Stomach smooth muscle (tissue), 2 donors: ENCODE measurements around the gene DDN.

ENCODE experiments used
- H3K27ac ChIP-seq: one replicate; pipeline ENCODE4 v1.7.0; 2013; ENCODE audit warnings: mild to moderate bottlenecking, low read length, inconsistent platforms
- H3K27me3 ChIP-seq, 2 donors: one replicate each; pipeline ENCODE4 v1.7.0; 2013; ENCODE audit warnings: low read length in 2 of 2; ENCODE audit not compliant: insufficient read depth in 2 of 2, control insufficient read depth in 1 of 2
- H3K36me3 ChIP-seq, 2 donors: one replicate each; pipeline ENCODE4 v1.7.0; 2013; ENCODE audit warnings: low read length in 2 of 2; ENCODE audit not compliant: control insufficient read depth in 2 of 2, insufficient read depth in 2 of 2
- H3K4me1 ChIP-seq: one replicate; pipeline ENCODE4 v1.7.0; 2013; ENCODE audit warnings: low read length; ENCODE audit not compliant: control insufficient read depth, insufficient read depth
- H3K4me3 ChIP-seq, 2 donors: one replicate each; pipeline ENCODE4 v1.7.0; 2013; ENCODE audit warnings: low read length in 2 of 2
- H3K9ac ChIP-seq, 2 donors: one replicate each; pipeline ENCODE4 v1.7.0; 2013; ENCODE audit warnings: low read length in 2 of 2, mild to moderate bottlenecking in 1 of 2
- H3K9me3 ChIP-seq, 2 donors: one replicate each; pipeline ENCODE4 v1.7.0; 2013; ENCODE audit warnings: low read length in 2 of 2; ENCODE audit not compliant: control insufficient read depth in 2 of 2
- donor health status: healthy.
- donor health status: Pancreatic carcinoma.

The DDN gene

GRCh38 chr12:49022558-49023178 lies 23.5 kb upstream of the DDN start:
- H3K27me3 ChIP-seq = no peaks in the 10 kb centered on the region
- H3K4me1 ChIP-seq = peaks cover 8% of the 10 kb centered on the region
- no peak overlapping the region for H3K9ac ChIP-seq
- H3K4me3 ChIP-seq = no peak overlapping the region
- H3K27ac ChIP-seq = no peak overlapping the region
- H3K36me3 ChIP-seq = peaks cover 53 to 59% of the 10 kb centered on the region in 2 donors
- no peaks in the 10 kb centered on the region for H3K9me3 ChIP-seq

- H3K36me3 ChIP-seq = peaks cover 44 to 48% of the 10 kb centered on the region in 2 donors
- H3K27ac ChIP-seq = no peak overlapping the region
- H3K9ac ChIP-seq = no peak overlapping the region
- no peaks in the 10 kb centered on the region for H3K27me3 ChIP-seq
- H3K4me3 ChIP-seq = no peak overlapping the region
- peaks cover 16% of the 10 kb centered on the region for H3K4me1 ChIP-seq
- H3K9me3 ChIP-seq = no peaks in the 10 kb centered on the region
These were observed 22.2 kb upstream of the DDN start for GRCh38 chr12:49021292-49021915.

GRCh38 chr12:49020441-49020840 lies 21.3 kb upstream of the DDN start:
- H3K4me1 ChIP-seq = peaks cover 16% of the 10 kb centered on the region
- no peaks in the 10 kb centered on the region for H3K9me3 ChIP-seq
- no peak overlapping the region for H3K9ac ChIP-seq
- H3K36me3 ChIP-seq = peaks cover 34 to 40% of the 10 kb centered on the region in 2 donors
- no peak overlapping the region for H3K4me3 ChIP-seq
- H3K27me3 ChIP-seq = no peaks in the 10 kb centered on the region
- H3K27ac ChIP-seq = no peak overlapping the region

- Histone ChIP-seq H3K9me3 (no peaks in the 10 kb centered on the region), H3K36me3 (peaks cover 27 to 32% of the 10 kb centered on the region in 2 donors), H3K27ac (peak overlapping the region; percentile 94), H3K4me1 (peaks cover 16% of the 10 kb centered on the region), H3K4me3 (peak overlapping the region in 1 of 2 donors; percentile 99), H3K27me3 (no peaks in the 10 kb centered on the region), H3K9ac (peak overlapping the region in 1 of 2 donors; percentile 98)
These were observed 20.5 kb upstream of the DDN start for GRCh38 chr12:49019443-49020324.

- Histone ChIP-seq H3K9me3 (no peaks in the 10 kb centered on the region), H3K27ac (peak overlapping the region; percentile 94), H3K4me1 (peaks cover 16% of the 10 kb centered on the region)
These were observed 19.9 kb upstream of the DDN start for GRCh38 chr12:49019120-49019430.

GRCh38 chr12:49018261-49019119 lies 19.3 kb upstream of the DDN start, which contains the start of gene PRKAG1:
Gene PRKAG1, minus strand, starts transcription at chr12:49018776. Its CDS starts 36 bp downstream, at chr12:49018740.
- H3K27ac ChIP-seq = peak within 1 kb of the TSS; percentile 94
- H3K4me3 ChIP-seq = peak within 1 kb of the TSS; percentile 97 to 99
- H3K27me3 ChIP-seq = no peaks in the 10 kb centered on the region
- H3K9ac ChIP-seq = peak within 1 kb of the TSS; percentile 98
- peaks cover 18 to 21% of the 10 kb centered on the region in 2 donors for H3K36me3 ChIP-seq
- no peaks in the 10 kb centered on the region for H3K9me3 ChIP-seq
- H3K4me1 ChIP-seq = peaks cover 16% of the 10 kb centered on the region

More at GRCh38 chr12:49019120-49019430, 19.9 kb upstream of the DDN start:
- peak overlapping the region; percentile 98 for H3K9ac ChIP-seq
- H3K4me3 ChIP-seq = peak overlapping the region; percentile 87 to 99
- no peaks in the 10 kb centered on the region for H3K27me3 ChIP-seq
- H3K36me3 ChIP-seq = peaks cover 21 to 27% of the 10 kb centered on the region in 2 donors

GRCh38 chr12:49017891-49018260 lies 18.7 kb upstream of the DDN start:
- H3K9me3 ChIP-seq = no peaks in the 10 kb centered on the region
- H3K27ac ChIP-seq = peak overlapping the region; percentile 94
- peaks cover 16% of the 10 kb centered on the region for H3K4me1 ChIP-seq

GRCh38 chr12:49015196-49015595 lies 16.0 kb upstream of the DDN start:
- Histone ChIP-seq H3K36me3 (peaks cover 18 to 23% of the 10 kb centered on the region in 2 donors), H3K4me3 (no peak overlapping the region), H3K9ac (no peak overlapping the region), H3K27ac (no peak overlapping the region), H3K9me3 (no peaks in the 10 kb centered on the region), H3K27me3 (peaks cover 0 to 2% of the 10 kb centered on the region in 2 donors), H3K4me1 (peaks cover 16% of the 10 kb centered on the region)

More at GRCh38 chr12:49017891-49018260, 18.7 kb upstream of the DDN start:
- H3K27me3 ChIP-seq = no peaks in the 10 kb centered on the region
- H3K4me3 ChIP-seq = peak overlapping the region; percentile 97 to 99
- H3K9ac ChIP-seq = peak overlapping the region; percentile 98
- H3K36me3 ChIP-seq = peaks cover 14 to 19% of the 10 kb centered on the region in 2 donors

GRCh38 chr12:49014547-49014946 lies 15.4 kb upstream of the DDN start:
- no peak overlapping the region for H3K9ac ChIP-seq
- no peaks in the 10 kb centered on the region for H3K9me3 ChIP-seq
- H3K27me3 ChIP-seq = peaks cover 0 to 6% of the 10 kb centered on the region in 2 donors
- H3K36me3 ChIP-seq = peaks cover 18 to 26% of the 10 kb centered on the region in 2 donors
- H3K4me1 ChIP-seq = peaks cover 16% of the 10 kb centered on the region
- H3K4me3 ChIP-seq = no peak overlapping the region
- no peak overlapping the region for H3K27ac ChIP-seq

- Histone ChIP-seq H3K9me3 (no peaks in the 10 kb centered on the region), H3K4me3 (no peak overlapping the region), H3K27me3 (peaks cover 2 to 6% of the 10 kb centered on the region in 2 donors), H3K4me1 (peaks cover 16% of the 10 kb centered on the region), H3K27ac (no peak overlapping the region), H3K36me3 (peaks cover 19 to 26% of the 10 kb centered on the region in 2 donors), H3K9ac (no peak overlapping the region)
These were observed 14.3 kb upstream of the DDN start for GRCh38 chr12:49013428-49013827.
